ENCODE data around the gene PRR29.

Gene PRR29

DNA sequence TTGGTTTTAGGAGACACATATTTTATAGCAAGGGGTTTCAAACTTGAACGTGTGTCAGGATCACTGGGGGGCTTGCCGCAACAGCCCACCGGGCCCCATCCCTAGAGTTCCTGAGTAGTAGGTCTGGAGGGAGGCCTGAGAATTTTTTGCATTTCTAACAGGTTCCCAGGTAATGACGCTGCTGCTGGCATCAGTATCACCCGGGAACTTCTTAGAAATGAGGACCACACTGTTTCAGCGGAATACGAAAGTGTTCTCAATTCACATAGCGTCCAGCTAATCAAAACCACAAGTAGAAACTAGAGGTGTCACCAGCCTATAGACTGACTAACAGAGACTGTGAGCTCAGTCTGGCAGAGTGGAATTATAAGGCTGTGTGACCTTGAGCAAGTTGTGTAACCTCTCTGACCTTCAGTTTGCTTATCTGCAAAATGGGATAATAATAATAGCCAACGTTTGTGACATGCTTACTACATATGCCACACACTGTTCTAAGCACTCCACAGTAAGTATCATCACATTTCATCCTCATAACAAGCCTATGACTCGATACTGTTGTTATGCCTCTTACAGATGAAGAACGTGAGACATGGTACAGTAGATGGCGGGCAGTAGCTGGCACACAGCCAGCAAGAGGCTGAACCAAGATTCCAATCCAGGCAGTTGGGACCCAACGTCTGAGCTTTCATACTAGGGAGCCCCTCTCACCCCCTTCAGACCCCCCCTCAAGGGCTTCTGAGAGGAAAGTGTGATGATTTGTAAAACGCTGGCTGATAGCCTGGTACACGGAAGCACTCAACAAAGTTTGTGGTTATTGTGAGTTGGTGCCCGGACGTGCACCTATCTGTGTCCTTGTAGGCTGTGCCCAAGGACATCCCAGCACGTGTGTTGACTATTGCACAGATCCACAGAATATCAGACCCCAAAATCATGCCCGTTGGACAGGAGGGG, 26.9 kb downstream of the PRR29 start:
- no peak for TF ChIP-seq CTCF (IDR thresholded peaks at IDR 0.05; ENCODE audit: insufficient read depth, low read length, poor library complexity, severe bottlenecking)
- DNase-seq (ENCODE audit: extremely low read depth, insufficient read length): no peak
- no peaks in the 10 kb centered on the region for H3K27me3 ChIP-seq (replicated peaks; ENCODE audit: control insufficient read depth, insufficient read depth, low read length)

DNA sequence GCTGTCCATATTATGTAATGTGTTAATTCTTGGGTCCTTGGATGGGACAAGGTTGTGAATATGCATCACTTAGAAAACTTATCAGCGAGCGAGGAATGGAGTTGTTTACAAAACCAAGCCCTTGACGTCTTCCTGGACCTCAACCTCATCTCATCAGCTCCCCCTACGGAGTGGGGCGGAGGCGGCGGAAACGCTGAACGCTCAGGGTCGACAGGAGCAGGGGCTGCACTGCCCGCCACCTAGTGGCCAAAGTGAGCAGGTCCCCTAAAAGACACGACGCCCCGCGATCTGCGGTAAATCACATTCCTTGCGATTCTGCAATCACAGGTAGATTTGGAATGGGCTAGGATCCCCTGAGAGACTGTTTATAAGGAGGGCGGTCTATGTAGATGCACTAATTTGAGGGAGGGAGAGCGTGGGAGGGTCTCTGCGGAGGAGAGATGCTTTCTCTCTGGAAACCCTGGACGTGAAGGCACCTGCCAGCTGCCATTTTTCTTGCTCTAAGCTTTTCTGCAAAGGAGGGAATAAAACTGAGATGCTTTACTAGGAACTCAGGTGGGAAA, 27.7 kb downstream of the PRR29 start:
- H3K27me3 ChIP-seq (replicated peaks; ENCODE audit: control insufficient read depth, insufficient read depth, low read length): no peaks in the 10 kb centered on the region
- no peaks in the 10 kb centered on the region for H3K36me3 ChIP-seq (ENCODE audit: control insufficient read depth, insufficient read depth, low read length)
- DNase-seq (ENCODE audit: extremely low read depth, insufficient read length): peak; percentile 85
- peak; percentile 97 for TF ChIP-seq CTCF (IDR thresholded peaks at IDR 0.05; ENCODE audit: insufficient read depth, low read length, poor library complexity, severe bottlenecking)
- no peak overlapping the region for H3K4me3 ChIP-seq (replicated peaks; ENCODE audit: low read depth, low read length)

More for the DNA sequence above, 26.9 kb downstream of the PRR29 start:
- Histone ChIP-seq H3K4me3 (replicated peaks; ENCODE audit: low read depth, low read length) (no peak overlapping the region), H3K36me3 (ENCODE audit: control insufficient read depth, insufficient read depth, low read length) (no peaks in the 10 kb centered on the region)

GRCh38 chr17:64028874-64029464, 30.8 kb downstream of the PRR29 start:
- no peak overlapping the region for H3K4me3 ChIP-seq (replicated peaks; ENCODE audit: low read depth, low read length)
- TF ChIP-seq CTCF (IDR thresholded peaks at IDR 0.05; ENCODE audit: insufficient read depth, low read length, poor library complexity, severe bottlenecking): peak; percentile 79
- DNase-seq (ENCODE audit: extremely low read depth, insufficient read length): peak; percentile 49
- no peaks in the 10 kb centered on the region for H3K27me3 ChIP-seq (replicated peaks; ENCODE audit: control insufficient read depth, insufficient read depth, low read length)
- H3K36me3 ChIP-seq (ENCODE audit: control insufficient read depth, insufficient read depth, low read length): no peaks in the 10 kb centered on the region

- no peak for DNase-seq (ENCODE audit: extremely low read depth, insufficient read length)
- peaks cover 2% of the 10 kb centered on the region; the same call in 1 of the 2 replicates for H3K36me3 ChIP-seq (ENCODE audit: control insufficient read depth, insufficient read depth, low read length)
- no peaks in the 10 kb centered on the region for H3K27me3 ChIP-seq (replicated peaks; ENCODE audit: control insufficient read depth, insufficient read depth, low read length)
- no peak for TF ChIP-seq CTCF (IDR thresholded peaks at IDR 0.05; ENCODE audit: insufficient read depth, low read length, poor library complexity, severe bottlenecking)
- H3K4me3 ChIP-seq (replicated peaks; ENCODE audit: low read depth, low read length): no peak overlapping the region
Measured at GRCh38 chr17:64032081-64032480, 33.9 kb downstream of the PRR29 start.

DNA sequence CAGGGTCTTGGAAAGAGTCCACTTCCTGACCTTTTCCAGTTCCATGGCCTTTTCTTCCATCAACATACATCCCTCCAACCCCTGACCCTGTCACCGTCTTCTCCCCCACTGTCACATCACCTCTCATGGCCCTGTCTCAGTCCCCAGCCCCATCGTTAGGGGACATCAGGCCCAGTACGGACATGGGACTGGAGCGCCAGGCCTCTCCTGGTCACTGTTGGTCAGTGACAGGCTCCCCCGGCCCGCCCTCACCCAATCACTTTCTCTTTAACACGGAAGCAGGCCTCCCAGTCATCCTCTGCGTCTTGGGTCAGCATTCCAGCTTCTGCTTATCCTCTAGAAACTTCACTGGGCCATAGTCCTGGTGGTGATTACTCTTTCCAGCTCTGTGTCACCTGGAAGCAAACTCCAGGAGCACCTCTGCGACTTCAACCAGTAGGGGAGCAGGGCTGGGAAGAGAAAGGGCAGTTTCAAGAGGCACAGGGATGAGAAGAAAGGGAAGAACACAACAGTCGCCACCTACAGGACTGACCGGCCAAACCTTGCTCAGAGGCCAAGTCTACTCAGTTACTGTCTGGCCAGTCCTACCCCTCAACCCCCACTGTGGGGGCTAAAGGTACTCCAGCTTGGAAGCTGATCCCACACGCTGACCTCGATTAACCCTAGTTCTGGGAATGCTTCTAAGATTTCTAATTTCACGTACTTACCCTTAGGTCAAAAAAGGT, 38.2 kb downstream of the PRR29 start:
- no peak overlapping the region for H3K4me3 ChIP-seq (replicated peaks; ENCODE audit: low read depth, low read length)
- peak; percentile 19 for TF ChIP-seq CTCF (IDR thresholded peaks at IDR 0.05; ENCODE audit: insufficient read depth, low read length, poor library complexity, severe bottlenecking)
- peaks cover 14% of the 10 kb centered on the region for H3K36me3 ChIP-seq (ENCODE audit: control insufficient read depth, insufficient read depth, low read length)
- H3K27me3 ChIP-seq (replicated peaks; ENCODE audit: control insufficient read depth, insufficient read depth, low read length): no peaks in the 10 kb centered on the region
- DNase-seq (ENCODE audit: extremely low read depth, insufficient read length): no peak
